ENCODE measurements around the gene KCTD11. TPM values are rescaled to one million over a fixed set of nuclear protein-coding genes. Genes with fewer than 3 reads are reported as not detected.

The KCTD11 gene
- total and polyA plus RNA-seq, 2 of the 13 experiments (the other 11 are each of a cell fraction or from before 2014, with no cell fraction given), result 1.6 to 2.6 TPM

- no peak for TF ChIP-seq ZBTB4 (CRISPR knock-in tag; IDR thresholded peaks at IDR 0.05; ENCODE audit: borderline replicate concordance)
- TF ChIP-seq ZNF547 (CRISPR knock-in tag; IDR thresholded peaks at IDR 0.05), result peak; percentile 79; the same call in 1 of the 2 replicates
- peak; percentile 21; the same call in 1 of the 2 replicates for TF ChIP-seq BCL6 (CRISPR knock-in tag; IDR thresholded peaks at IDR 0.05)
- peak; percentile 67; the same call in 1 of the 2 replicates for TF ChIP-seq ZNF556 (CRISPR knock-in tag; IDR thresholded peaks at IDR 0.05; ENCODE audit: borderline replicate concordance)
- TF ChIP-seq FOXK2 (IDR thresholded peaks at IDR 0.05), result peak; percentile 72; the same call in 1 of the 2 replicates
- no peak for TF ChIP-seq ATF7 (IDR thresholded peaks at IDR 0.05)
- 0 out of 2 replicates have a peak, but pooled peaks have one; percentile 53 for TF ChIP-seq ATF7 (CRISPR knock-in tag; IDR thresholded peaks at IDR 0.05)
- no peak for TF ChIP-seq TRIM24 (CRISPR knock-in tag; IDR thresholded peaks at IDR 0.05)
- TF ChIP-seq CBX2 (IDR thresholded peaks at IDR 0.05; ENCODE audit: low read depth, low read length), result no peak
- TF ChIP-seq CBX2 (CRISPR knock-in tag; IDR thresholded peaks at IDR 0.05; ENCODE audit: low read depth), result no peak
- TF ChIP-seq ZFX (CRISPR knock-in tag; IDR thresholded peaks at IDR 0.05; ENCODE audit: low read depth), result peak; percentile 10; the same call in 1 of the 2 replicates
- peak; percentile 44; the same call in 1 of the 2 replicates for TF ChIP-seq ZNF44 (CRISPR knock-in tag; IDR thresholded peaks at IDR 0.05)
- TF ChIP-seq KDM4B (CRISPR knock-in tag; IDR thresholded peaks at IDR 0.05), result 0 out of 2 replicates have a peak, but pooled peaks have one; percentile 15
- no peak for TF ChIP-seq FOSL1 (CRISPR knock-in tag; IDR thresholded peaks at IDR 0.05; ENCODE audit: borderline replicate concordance)
- TF ChIP-seq FOXA1 (IDR thresholded peaks at IDR 0.05), result no peak
- TF ChIP-seq FOXA1 (CRISPR knock-in tag; IDR thresholded peaks at IDR 0.05), result 0 out of 2 replicates have a peak, but pooled peaks have one; percentile 7
- TF ChIP-seq CREM (IDR thresholded peaks at IDR 0.05), result peak; percentile 16; the same call in 1 of the 2 replicates
- no peak for TF ChIP-seq CREM (CRISPR knock-in tag; IDR thresholded peaks at IDR 0.05)
- TF ChIP-seq AFF4 (CRISPR knock-in tag; IDR thresholded peaks at IDR 0.05), result no peak
- peak; percentile 90 for TF ChIP-seq DMAP1 (CRISPR knock-in tag; IDR thresholded peaks at IDR 0.05)
- TF ChIP-seq ZNF207 (IDR thresholded peaks at IDR 0.05; ENCODE audit: borderline replicate concordance), result no peak
- TF ChIP-seq ZNF7 (CRISPR knock-in tag; IDR thresholded peaks at IDR 0.05), result no peak
- peak; percentile 49 for TF ChIP-seq JARID2 (CRISPR knock-in tag; IDR thresholded peaks at IDR 0.05; ENCODE audit: insufficient replicate concordance)
- TF ChIP-seq NFYC (CRISPR knock-in tag; IDR thresholded peaks at IDR 0.05), result no peak
- TF ChIP-seq CHCHD3 (CRISPR knock-in tag; IDR thresholded peaks at IDR 0.05), result no peak
These were observed 44.9 kb upstream of the KCTD11 start, which contains the start of gene EIF5A (continued) for GRCh38 chr17:7306911-7307685.
